HCT116 (cell line): Measurements from ENCODE around the gene AKIRIN2. TPM values are rescaled to one million over a fixed set of nuclear protein-coding genes. Genes with fewer than 3 reads are reported as not detected.

Source experiments
- ATAC-seq: fragments of 200-7000 bp; cut with Tn5 transposase; 2 replicates; pipeline ENCODE4 v1.9.1; 2020; ENCODE audit warnings: mild to moderate bottlenecking, moderate library complexity
- BruUV-seq: library from RNA; stranded (reverse); fragments of 400-500 nt; replicated peaks from 2 replicates; lab custom pipeline; 2021; lab: Mats Ljungman, UMichigan
- CTCF ChIA-PET: fragments of 300-600 bp; sonication (Branson Sonifier 250); formaldehyde crosslinking; loops from one replicate; lab custom pipeline; 2021; ENCODE audit warnings: antibody characterized with exemption; lab: Charles Lee
- POLR2A ChIA-PET: fragments of 300-600, 350-600 bp; sonication (Branson Sonifier 250); formaldehyde crosslinking; loops from one replicate; lab custom pipeline; 2021; ENCODE audit warnings: antibody characterized with exemption; lab: Charles Lee
- RAD21 ChIA-PET, 2 experiments: fragments of 300-600 bp; sonication (Branson Sonifier 250); formaldehyde crosslinking; loops; one replicate each; lab custom pipeline; 2023; ENCODE audit warnings: low total read pairs in 2 of 2; ENCODE audit not compliant: uncharacterized antibody in 2 of 2, unreplicated experiment in 2 of 2, low non-redundant PET in 1 of 2; lab: Charles Lee
- DNase-seq: peaks from one replicate; pipeline ENCODE4 v3.0.0-alpha.2; 2010; ENCODE audit warnings: low read depth, low spot score
- H2AFZ ChIP-seq: fragments of 200-600 bp; shearing (Covaris generic), sonication (generic); 2 replicates; pipeline ENCODE4 v1.6.1; 2017; ENCODE audit warnings: low read depth, mixed run types, mixed read lengths, antibody characterized with exemption, low read length; ENCODE audit not compliant: poor library complexity, severe bottlenecking
- H3K27ac ChIP-seq: 2 replicates; pipeline ENCODE4 v1.5.1; 2012; ENCODE audit warnings: low read depth, low read length
- H3K27me3 ChIP-seq: fragments of 200-600 bp; sonication (generic); 2 replicates; pipeline ENCODE4 v1.6.1; 2016; ENCODE audit warnings: mixed run types, low read length, mixed read lengths; ENCODE audit not compliant: insufficient read depth
- H3K36me3 ChIP-seq, 2 experiments: fragments of 200-500 bp in 1 of 2; fragments of 200-600 bp in 1 of 2; sonication (Bioruptor generic) in 1 of 2; sonication (generic) in 1 of 2; 2 replicates each; pipeline versions ENCODE4 v1.5.1 to v1.6.1; 2014 to 2016; ENCODE audit warnings: low read length in 2 of 2, inconsistent platforms in 1 of 2, mixed read lengths in 1 of 2, mixed run types in 1 of 2; ENCODE audit not compliant: insufficient read depth in 2 of 2, control insufficient read depth in 1 of 2
- H3K4me1 ChIP-seq, 2 experiments: fragments of 200-600 bp in 1 of 2; sonication (generic) in 1 of 2; 2 replicates each; pipeline versions ENCODE4 v1.5.1 to v1.6.1; 2012 to 2017; ENCODE audit warnings: low read length in 2 of 2, inconsistent platforms in 1 of 2, mild to moderate bottlenecking in 1 of 2, mixed read lengths in 1 of 2, mixed run types in 1 of 2, moderate library complexity in 1 of 2; ENCODE audit not compliant: insufficient read depth in 2 of 2, control insufficient read depth in 1 of 2
- H3K4me2 ChIP-seq: fragments of 200-600 bp; sonication (generic); 2 replicates; pipeline ENCODE4 v1.6.1; 2017; ENCODE audit warnings: mixed run types, low read length, mixed read lengths
- H3K4me3 ChIP-seq, 2 experiments: fragments of 200-600 bp in 1 of 2; sonication (generic) in 1 of 2; replicated peaks in 1 of 2; 2 replicates each; pipeline ENCODE4 v1.5.1; 2011 to 2016; ENCODE audit warnings: low read length in 2 of 2, control low read depth in 1 of 2, low read depth in 1 of 2, mild to moderate bottlenecking in 1 of 2, mixed read lengths in 1 of 2, mixed run types in 1 of 2
- H3K79me2 ChIP-seq: fragments of 200-600 bp; sonication (generic); 2 replicates; pipeline ENCODE4 v1.6.1; 2017; ENCODE audit warnings: mild to moderate bottlenecking, mixed run types, low read length, moderate library complexity, mixed read lengths; ENCODE audit not compliant: insufficient read depth
- H3K9ac ChIP-seq: fragments of 200-600 bp; sonication (generic); 2 replicates; pipeline ENCODE4 v1.6.1; 2016; ENCODE audit warnings: low read length, mixed read lengths
- H3K9me2 ChIP-seq: fragments of 200-600 bp; sonication (generic), shearing (Covaris generic); 2 replicates; pipeline ENCODE4 v1.6.1; 2017; ENCODE audit warnings: mixed run types, mild to moderate bottlenecking, moderate library complexity; ENCODE audit not compliant: insufficient read depth
- H3K9me3 ChIP-seq, 2 experiments: fragments of 200-500 bp in 1 of 2; fragments of 200-600 bp in 1 of 2; sonication (Bioruptor generic) in 1 of 2; sonication (generic) in 1 of 2; 2 replicates each; pipeline ENCODE4 v1.6.1; 2014 to 2017; ENCODE audit warnings: low read length in 2 of 2, mixed read lengths in 2 of 2, inconsistent platforms in 1 of 2, low read depth in 1 of 2, mild to moderate bottlenecking in 1 of 2, mixed run types in 1 of 2, moderate library complexity in 1 of 2; ENCODE audit not compliant: control insufficient read depth in 1 of 2, insufficient read depth in 1 of 2
- H4K20me1 ChIP-seq: fragments of 200-600 bp; sonication (generic), shearing (Covaris generic); 2 replicates; pipeline ENCODE4 v1.6.1; 2017; ENCODE audit warnings: mixed run types, mild to moderate bottlenecking, moderate library complexity; ENCODE audit not compliant: insufficient read depth
- CEBPB ChIP-seq: IDR thresholded peaks from 2 replicates; pipeline ENCODE4 v1.6.1; 2012; ENCODE audit warnings: low read depth
- EGR1 ChIP-seq: IDR thresholded peaks from 2 replicates; pipeline ENCODE4 v1.6.1; 2012; ENCODE audit warnings: low read depth
- SIN3A ChIP-seq: IDR thresholded peaks from 2 replicates; pipeline ENCODE4 v1.6.1; 2012; ENCODE audit warnings: low read depth
- TCF7L2 ChIP-seq: IDR thresholded peaks from 2 replicates; pipeline ENCODE4 v1.7.0; 2011; ENCODE audit warnings: borderline replicate concordance, inconsistent platforms; ENCODE audit not compliant: insufficient read depth, insufficient read length; ENCODE audit errors: extremely low read depth
- YY1 ChIP-seq: IDR thresholded peaks from 2 replicates; pipeline ENCODE4 v1.6.1; 2011; ENCODE audit warnings: low read length, low read depth, moderate library complexity, mild to moderate bottlenecking; ENCODE audit not compliant: insufficient replicate concordance; ENCODE audit errors: extremely low read depth
- intact Hi-C: fragments of 100-400 bp; cut with micrococcal nuclease; formaldehyde crosslinking; loops from 2 replicates; pipeline ENCODE4 v1.10.0; 2022
- total RNA-seq: library from RNA; stranded (reverse); gene quantifications from one replicate; pipeline ENCODE4 v1.2.1, GENCODE V29; 2021; ENCODE audit not compliant: unreplicated experiment
- TF ChIP-seq, protein P1 (sequence below): IDR thresholded peaks from 2 replicates; pipeline ENCODE4 v1.6.1; 2012
- TF ChIP-seq, protein P2 (sequence below): IDR thresholded peaks from 2 replicates; pipeline ENCODE4 v1.6.1; 2011; ENCODE audit warnings: mild to moderate bottlenecking, low read length, moderate library complexity; ENCODE audit not compliant: insufficient replicate concordance; ENCODE audit errors: extremely low read depth

AKIRIN2 gene
- total RNA-seq, 1 experiment from 2014 or later = 54.8 TPM

- Histone ChIP-seq H3K9me2 (no peaks in the 10 kb centered on the region), H3K9me3 (no peaks in the 10 kb centered on the region), H2AFZ (no peak overlapping the region), H3K9ac (no peak overlapping the region), H3K4me2 (no peak overlapping the region), H3K79me2 (no peaks in the 10 kb centered on the region), H4K20me1 (no peaks in the 10 kb centered on the region), H3K36me3 (no peaks in the 10 kb centered on the region)
- ChIA-PET RAD21 (no interaction called here), POLR2A (no interaction called here)
- intact Hi-C loops = no loop called here
- TF ChIP-seq YY1 (no peak), TCF7L2 (no peak), EGR1 (no peak), SIN3A (no peak), CEBPB (no peak)
- TF ChIP-seq, protein P1, sequence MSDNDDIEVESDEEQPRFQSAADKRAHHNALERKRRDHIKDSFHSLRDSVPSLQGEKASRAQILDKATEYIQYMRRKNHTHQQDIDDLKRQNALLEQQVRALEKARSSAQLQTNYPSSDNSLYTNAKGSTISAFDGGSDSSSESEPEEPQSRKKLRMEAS = no peak
- TF ChIP-seq, protein P2, sequence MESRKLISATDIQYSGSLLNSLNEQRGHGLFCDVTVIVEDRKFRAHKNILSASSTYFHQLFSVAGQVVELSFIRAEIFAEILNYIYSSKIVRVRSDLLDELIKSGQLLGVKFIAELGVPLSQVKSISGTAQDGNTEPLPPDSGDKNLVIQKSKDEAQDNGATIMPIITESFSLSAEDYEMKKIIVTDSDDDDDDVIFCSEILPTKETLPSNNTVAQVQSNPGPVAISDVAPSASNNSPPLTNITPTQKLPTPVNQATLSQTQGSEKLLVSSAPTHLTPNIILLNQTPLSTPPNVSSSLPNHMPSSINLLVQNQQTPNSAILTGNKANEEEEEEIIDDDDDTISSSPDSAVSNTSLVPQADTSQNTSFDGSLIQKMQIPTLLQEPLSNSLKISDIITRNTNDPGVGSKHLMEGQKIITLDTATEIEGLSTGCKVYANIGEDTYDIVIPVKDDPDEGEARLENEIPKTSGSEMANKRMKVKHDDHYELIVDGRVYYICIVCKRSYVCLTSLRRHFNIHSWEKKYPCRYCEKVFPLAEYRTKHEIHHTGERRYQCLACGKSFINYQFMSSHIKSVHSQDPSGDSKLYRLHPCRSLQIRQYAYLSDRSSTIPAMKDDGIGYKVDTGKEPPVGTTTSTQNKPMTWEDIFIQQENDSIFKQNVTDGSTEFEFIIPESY = no peak
- TF ChIP-seq, all 23 proteins: peak for 0
- H3K27me3 ChIP-seq = no peaks in the 10 kb centered on the region
- no peak overlapping the region for H3K27ac ChIP-seq
- H3K4me1 ChIP-seq = peaks cover 10 to 18% of the 10 kb centered on the region in 2 experiments; a peak in 3 of 4 replicates
- no peak for ATAC-seq
- no peak overlapping the region for H3K4me3 ChIP-seq
- no peak for DNase-seq
- BruUV-seq = no TSS peak
- CTCF ChIA-PET = no interaction called here
Observed at GRCh38 chr6:87721311-87721710, 19.3 kb upstream of the AKIRIN2 start.
